Lung microvascular endothelial cell (primary cell): Measurements from ENCODE around the gene NAV3. TPM values are rescaled to one million over a fixed set of nuclear protein-coding genes. Genes with fewer than 3 reads are reported as not detected.

Experiments used
- DNase-seq, 2 donors: peaks; one replicate each; pipeline versions ENCODE4 v3.0.0 to v3.0.0-alpha.2; 2010; ENCODE audit warnings: low read depth in 2 of 2
- total RNA-seq: library from RNA; depleted of rRNA; stranded (reverse); fragments of >200 nt; gene quantifications from 2 replicates; pipeline ENCODE4 v1.2.1, GENCODE V29; 2014

NAV3 gene
- total RNA-seq, 1 donor from 2014 or later, result 1.2 TPM

GRCh38 chr12:78037707-78038106, 207.0 kb downstream of the NAV3 start:
- no peak for DNase-seq

- DNase-seq, result no peak
Observed at GRCh38 chr12:78038541-78038940, 207.8 kb downstream of the NAV3 start.

- no peak for DNase-seq
Observed at GRCh38 chr12:78038986-78039385, 208.3 kb downstream of the NAV3 start.

GRCh38 chr12:78040111-78040510, 209.4 kb downstream of the NAV3 start:
- DNase-seq, result no peak

GRCh38 chr12:78050790-78051189, 220.1 kb downstream of the NAV3 start:
- DNase-seq, result no peak

GRCh38 chr12:78055545-78055944, 224.9 kb downstream of the NAV3 start:
- no peak for DNase-seq

GRCh38 chr12:78057075-78057474, 226.4 kb downstream of the NAV3 start:
- DNase-seq, result no peak

GRCh38 chr12:78060186-78060585, 229.5 kb downstream of the NAV3 start:
- DNase-seq, result peak in 1 of 2 donors; percentile 22

- peak; percentile 88 to 90 for DNase-seq
Observed at GRCh38 chr12:78062786-78063185, 232.1 kb downstream of the NAV3 start.

- DNase-seq, result no peak
Observed at GRCh38 chr12:78081590-78082314, 251.1 kb downstream of the NAV3 start.

GRCh38 chr12:78085542-78086182, 255.0 kb downstream of the NAV3 start:
- peak in 1 of 2 donors; percentile 48 for DNase-seq

GRCh38 chr12:78086553-78087362, 256.1 kb downstream of the NAV3 start:
- DNase-seq, result peak in 1 of 2 donors; percentile 20

- DNase-seq, result no peak
Observed at GRCh38 chr12:78087363-78087675, 256.6 kb downstream of the NAV3 start.

GRCh38 chr12:78088391-78088832, 257.7 kb downstream of the NAV3 start:
- peak; percentile 75 to 76 for DNase-seq

- no peak for DNase-seq
Observed at GRCh38 chr12:78090266-78090665, 259.6 kb downstream of the NAV3 start.

GRCh38 chr12:78095623-78096022, 264.9 kb downstream of the NAV3 start:
- DNase-seq, result no peak

GRCh38 chr12:78096909-78097597, 266.4 kb downstream of the NAV3 start:
- peak; percentile 25 to 64 for DNase-seq

- no peak for DNase-seq
Observed at GRCh38 chr12:78099806-78100205, 269.1 kb downstream of the NAV3 start.

GRCh38 chr12:78101113-78101876, 270.6 kb downstream of the NAV3 start:
- no peak for DNase-seq

GRCh38 chr12:78101946-78102635, 271.4 kb downstream of the NAV3 start:
- no peak for DNase-seq
